SK-N-SH (cell line): ENCODE measurements around the gene LRRN1. TPM values are rescaled to one million over a fixed set of nuclear protein-coding genes. Genes with fewer than 3 reads are reported as not detected.

Source experiments
- CTCF ChIA-PET: fragments of 300-600, 350-600 bp; formaldehyde crosslinking; extraction: SDS; loops from one replicate; lab custom pipeline; 2021; lab: Yijun Ruan, JAX
- POLR2A ChIA-PET: fragments of 350-600 bp; sonication (Branson Sonifier 250); formaldehyde crosslinking; extraction: SDS; loops from one replicate; lab custom pipeline; 2020; ENCODE audit warnings: antibody characterized with exemption, inconsistent platforms; lab: Yijun Ruan, JAX
- DNase-seq: peaks from one replicate; pipeline ENCODE4 v3.0.0; 2012
- H2AFZ ChIP-seq: fragments of 200-600 bp; sonication (generic); 2 replicates; pipeline ENCODE4 v1.8.1; 2016; ENCODE audit warnings: antibody characterized with exemption, mild to moderate bottlenecking, low read depth
- H3F3A ChIP-seq: fragments of 200-600 bp; sonication (generic); replicated peaks from 2 replicates; pipeline ENCODE3; 2016; ENCODE audit warnings: antibody characterized with exemption, mild to moderate bottlenecking; ENCODE audit not compliant: insufficient read depth
- H3K27ac ChIP-seq, 2 experiments: fragments of 200-500 bp in 1 of 2; fragments of 200-600 bp in 1 of 2; sonication (Bioruptor generic) in 1 of 2; sonication (generic), shearing (Covaris generic) in 1 of 2; 2 replicates each; pipeline versions ENCODE4 v1.5.1 to v1.6.1; 2014 to 2016; ENCODE audit warnings: low read depth in 2 of 2, inconsistent platforms in 1 of 2, low read length in 1 of 2, mild to moderate bottlenecking in 1 of 2, mixed read lengths in 1 of 2
- H3K27me3 ChIP-seq: fragments of 200-600 bp; sonication (generic), shearing (Covaris generic); 2 replicates; pipeline ENCODE4 v1.6.1; 2016; ENCODE audit warnings: mixed run types; ENCODE audit not compliant: insufficient read depth
- H3K36me3 ChIP-seq, 2 experiments: fragments of 200-500 bp in 1 of 2; fragments of 200-600 bp in 1 of 2; sonication (Bioruptor generic) in 1 of 2; sonication (generic) in 1 of 2; replicated peaks in 1 of 2; 2 replicates each; pipeline versions ENCODE3 to v1.5.1; 2014 to 2016; ENCODE audit warnings: low read length in 1 of 2, mild to moderate bottlenecking in 1 of 2; ENCODE audit not compliant: insufficient read depth in 2 of 2, control insufficient read depth in 1 of 2
- H3K4me1 ChIP-seq, 2 experiments: fragments of 200-500 bp in 1 of 2; fragments of 200-600 bp in 1 of 2; sonication (Bioruptor generic) in 1 of 2; sonication (generic), shearing (Covaris generic) in 1 of 2; 2 replicates each; pipeline versions ENCODE4 v1.5.1 to v1.6.1; 2014 to 2016; ENCODE audit warnings: low read depth in 1 of 2, low read length in 1 of 2, mixed run types in 1 of 2; ENCODE audit not compliant: insufficient read depth in 2 of 2, control insufficient read depth in 1 of 2
- H3K4me2 ChIP-seq: fragments of 200-600 bp; sonication (generic), shearing (Covaris generic); 2 replicates; pipeline ENCODE4 v1.6.1; 2017; ENCODE audit warnings: mixed run types
- H3K4me3 ChIP-seq, 2 experiments: fragments of 200-500 bp in 1 of 2; fragments of 200-600 bp in 1 of 2; sonication (Bioruptor generic) in 1 of 2; sonication (generic), shearing (Covaris generic) in 1 of 2; 2 replicates each; pipeline versions ENCODE4 v1.5.1 to v1.8.1; 2014 to 2016; ENCODE audit warnings: low read depth in 2 of 2, inconsistent platforms in 1 of 2, low read length in 1 of 2, mild to moderate bottlenecking in 1 of 2, mixed read lengths in 1 of 2, moderate library complexity in 1 of 2
- H3K79me2 ChIP-seq: fragments of 200-600 bp; sonication (generic); 2 replicates; pipeline ENCODE4 v1.8.1; 2017; ENCODE audit warnings: mild to moderate bottlenecking; ENCODE audit not compliant: insufficient read depth
- H3K9ac ChIP-seq: fragments of 200-600 bp; sonication (generic); 2 replicates; pipeline ENCODE4 v1.6.1; 2017; ENCODE audit warnings: mixed run types
- H3K9me2 ChIP-seq: fragments of 200-600 bp; sonication (generic); 2 replicates; pipeline ENCODE4 v1.6.1; 2017; ENCODE audit warnings: mixed run types
- H3K9me3 ChIP-seq: fragments of 200-600 bp; sonication (generic); 2 replicates; pipeline ENCODE4 v1.6.1; 2017; ENCODE audit warnings: mixed run types, mild to moderate bottlenecking, moderate library complexity
- H4K20me1 ChIP-seq: fragments of 200-600 bp; sonication (generic); 2 replicates; pipeline ENCODE4 v1.6.1; 2017; ENCODE audit warnings: mild to moderate bottlenecking, mixed run types; ENCODE audit not compliant: insufficient read depth
- CHD2 ChIP-seq: fragments of 150-350 bp; IDR thresholded peaks from 2 replicates; pipeline ENCODE4 v1.6.1; 2018; ENCODE audit warnings: low read length; ENCODE audit not compliant: partially characterized antibody
- EZH2phosphoT487 ChIP-seq: fragments of 200-600 bp; sonication (generic); IDR thresholded peaks from 2 replicates; pipeline ENCODE4 v1.6.1; 2017; ENCODE audit warnings: low read depth, mixed run types, mild to moderate bottlenecking, antibody characterized with exemption, moderate library complexity, borderline replicate concordance
- FOSL2 ChIP-seq: IDR thresholded peaks from 2 replicates; pipeline ENCODE4 v1.4.0; 2012; ENCODE audit warnings: low read depth, mild to moderate bottlenecking, moderate library complexity, borderline replicate concordance
- FOXM1 ChIP-seq: IDR thresholded peaks from 2 replicates; pipeline ENCODE4 v1.4.0; 2012; ENCODE audit warnings: low read depth, mild to moderate bottlenecking
- GABPA ChIP-seq: IDR thresholded peaks from 2 replicates; pipeline ENCODE4 v1.4.0; 2012; ENCODE audit warnings: low read depth, mild to moderate bottlenecking
- GATA2 ChIP-seq: sonication (generic); formaldehyde crosslinking; IDR thresholded peaks from 2 replicates; pipeline ENCODE4 v1.5.0; 2020; ENCODE audit warnings: mild to moderate bottlenecking, missing genetic modification reagents
- MEF2A ChIP-seq: IDR thresholded peaks from 2 replicates; pipeline ENCODE4 v1.4.0; 2012; ENCODE audit warnings: low read depth, borderline replicate concordance
- MXI1 ChIP-seq: IDR thresholded peaks from 2 replicates; pipeline ENCODE4 v1.6.1; 2012; ENCODE audit warnings: mild to moderate bottlenecking, low read depth, low read length, improper control_type of control experiment
- NFIC ChIP-seq: IDR thresholded peaks from 2 replicates; pipeline ENCODE4 v1.4.0; 2012; ENCODE audit warnings: borderline replicate concordance
- POLR2AphosphoS5 ChIP-seq: IDR thresholded peaks from 2 replicates; pipeline ENCODE4 v1.6.1; 2012; ENCODE audit warnings: low read depth, low read length
- RXRA ChIP-seq: IDR thresholded peaks from 2 replicates; pipeline ENCODE4 v1.4.0; 2012; ENCODE audit warnings: low read depth, mild to moderate bottlenecking, borderline replicate concordance
- TAF1 ChIP-seq: IDR thresholded peaks from 2 replicates; pipeline ENCODE4 v1.6.1; 2012; ENCODE audit warnings: low read depth, mild to moderate bottlenecking, low read length, moderate library complexity, borderline replicate concordance
- YY1 ChIP-seq: IDR thresholded peaks from 2 replicates; pipeline ENCODE4 v1.4.0; 2012; ENCODE audit warnings: low read depth, mild to moderate bottlenecking
- WGBS: methylation state at CpG from one replicate; pipeline ENCODE4 v1.1.6; 2017; ENCODE audit warnings: low lambda C conversion rate; 5-methylcytosine and 5-hydroxymethylcytosine counted together
- polyA plus RNA-seq, 3 experiments: library from polyadenylated mRNA; depleted of rRNA; stranded (reverse); fragments of >200 nt; gene quantifications; 2 replicates each; pipeline ENCODE4 v1.2.3, GENCODE V29; 2012
- TF ChIP-seq, protein P1 (sequence below): fragments of 150-350 bp; IDR thresholded peaks from 2 replicates; pipeline ENCODE4 v1.6.1; 2017; ENCODE audit warnings: antibody characterized with exemption, low read length, low read depth, borderline replicate concordance
- TF ChIP-seq, protein P2 (sequence below): IDR thresholded peaks from 2 replicates; pipeline ENCODE4 v1.4.0; 2012; ENCODE audit warnings: low read depth
- TF ChIP-seq, protein P3 (sequence below): IDR thresholded peaks from 2 replicates; pipeline ENCODE4 v1.4.0; 2012; ENCODE audit warnings: low read depth, borderline replicate concordance
- TF ChIP-seq, protein P4 (sequence below): IDR thresholded peaks from 2 replicates; pipeline ENCODE4; 2012

Gene LRRN1
- 0.03 TPM in 2 replicates for polyA plus RNA-seq (2012; rRNA removed)
- 0.08 and 0.10 TPM in 2 replicates for polyA plus RNA-seq (2012; cell fraction: cytosol; rRNA removed)
- polyA plus RNA-seq (2012; cell fraction: nucleus; rRNA removed) = not detected in 2 replicates

DNA sequence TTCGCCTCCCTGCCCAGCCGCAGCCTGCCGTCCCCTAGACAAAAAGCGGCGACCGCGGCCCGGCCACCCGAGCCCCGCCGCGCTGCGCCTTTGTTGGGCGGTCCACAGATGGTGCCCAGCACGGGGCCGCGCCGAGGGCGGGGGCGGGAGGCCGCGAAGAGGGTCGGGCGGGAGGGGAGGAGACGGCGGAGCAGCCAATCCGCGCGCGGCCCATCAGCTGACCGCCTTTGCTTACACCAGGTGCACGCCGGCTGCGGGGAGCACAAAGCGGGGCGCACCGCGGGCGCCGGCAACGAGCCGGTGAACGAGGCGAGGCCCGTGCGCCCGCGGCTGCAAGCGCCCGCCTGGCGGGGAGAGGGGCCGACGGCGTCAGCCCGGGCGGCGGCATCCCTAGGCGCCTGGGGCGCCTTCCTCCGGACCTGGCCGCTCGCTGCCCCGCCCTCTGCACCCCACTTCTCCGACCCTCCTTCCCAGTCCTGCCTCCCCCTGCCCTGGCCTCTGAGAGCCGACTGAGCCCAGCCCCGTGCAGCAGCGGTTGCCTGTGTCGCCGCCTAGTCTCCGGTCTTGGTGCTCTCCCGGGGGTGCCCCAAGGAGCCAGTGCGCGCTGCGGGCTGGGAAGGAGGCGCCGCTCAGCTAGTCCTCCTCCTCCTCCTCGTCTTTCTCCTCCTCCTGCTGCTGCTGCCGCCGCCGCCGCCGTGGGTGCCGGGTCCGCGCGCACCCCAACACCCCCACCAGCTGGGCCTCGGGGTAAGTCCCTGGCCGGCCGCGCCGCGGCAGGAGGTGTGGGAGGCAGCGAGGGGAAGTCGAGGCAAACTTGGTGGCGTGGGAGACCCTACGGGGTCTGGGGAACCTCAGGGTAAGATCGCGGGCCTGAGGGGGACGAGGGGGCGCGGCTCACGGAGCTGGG is at the start of gene LRRN1:
Gene LRRN1 (plus strand): TSS at position 259 of the 907 bp plus-strand sequence. CDS start 45,211 bp downstream, outside the sequence.
- no peak within 1 kb of the TSS for H3K9ac ChIP-seq
- CTCF ChIA-PET = no interaction called here
- no peaks in the 10 kb centered on the region for H3K27me3 ChIP-seq
- TF ChIP-seq GATA2 (CRISPR knock-in tag) = no peak
- TF ChIP-seq, protein P1, sequence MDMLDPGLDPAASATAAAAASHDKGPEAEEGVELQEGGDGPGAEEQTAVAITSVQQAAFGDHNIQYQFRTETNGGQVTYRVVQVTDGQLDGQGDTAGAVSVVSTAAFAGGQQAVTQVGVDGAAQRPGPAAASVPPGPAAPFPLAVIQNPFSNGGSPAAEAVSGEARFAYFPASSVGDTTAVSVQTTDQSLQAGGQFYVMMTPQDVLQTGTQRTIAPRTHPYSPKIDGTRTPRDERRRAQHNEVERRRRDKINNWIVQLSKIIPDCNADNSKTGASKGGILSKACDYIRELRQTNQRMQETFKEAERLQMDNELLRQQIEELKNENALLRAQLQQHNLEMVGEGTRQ = no peak
- TF ChIP-seq EZH2phosphoT487 = no peak
- TF ChIP-seq MEF2A = no peak
- no peaks in the 10 kb centered on the region for H3F3A ChIP-seq
- no peaks in the 10 kb centered on the region for H3K9me3 ChIP-seq
- peaks cover 0 to 2% of the 10 kb centered on the region in 2 experiments; a peak in 1 of 4 replicates for H3K4me1 ChIP-seq
- DNase-seq = peak; percentile 95
- H3K9me2 ChIP-seq = no peaks in the 10 kb centered on the region
- no peak within 1 kb of the TSS for H3K4me2 ChIP-seq
- peak within 1 kb of the TSS in 1 of 2 experiments; percentile 62; a peak in 1 of 4 replicates for H3K27ac ChIP-seq
- no peaks in the 10 kb centered on the region for H3K36me3 ChIP-seq
- H4K20me1 ChIP-seq = no peaks in the 10 kb centered on the region
- 6% methylated on average over 16 of the region's 102 CpGs for WGBS
- H3K4me3 ChIP-seq = peak within 1 kb of the TSS in 1 of 2 experiments; percentile 54; a peak in 2 of 4 replicates
- POLR2A ChIA-PET = no interaction called here
- no peaks in the 10 kb centered on the region for H3K79me2 ChIP-seq
- H2AFZ ChIP-seq = no peak within 1 kb of the TSS

DNA sequence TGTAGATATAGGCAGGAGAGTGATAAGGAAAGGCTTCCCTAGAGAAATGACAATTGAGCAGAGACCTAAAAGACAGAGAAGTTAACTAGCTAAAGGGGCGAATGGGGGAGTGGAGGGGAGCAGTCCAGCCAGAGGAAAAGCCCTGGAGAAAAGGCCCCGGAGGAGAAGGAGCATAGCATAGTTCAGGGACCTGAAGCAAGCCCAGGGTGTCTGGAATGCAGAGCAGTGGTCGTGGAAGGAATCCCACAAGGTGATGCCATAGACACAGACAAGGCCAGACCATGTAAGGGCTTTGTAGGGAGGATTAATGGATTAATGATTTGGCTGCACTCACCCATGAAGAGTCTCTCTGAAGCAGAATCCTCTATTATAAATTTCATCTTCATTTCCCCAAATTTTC is 45.8 kb upstream of the LRRN1 start:
- H3K9me2 ChIP-seq = no peaks in the 10 kb centered on the region
- no peaks in the 10 kb centered on the region for H3F3A ChIP-seq
- no peak overlapping the region for H3K27ac ChIP-seq
- H3K79me2 ChIP-seq = no peaks in the 10 kb centered on the region
- H3K9me3 ChIP-seq = no peaks in the 10 kb centered on the region
- 12% methylated on average over 3 of the region's 3 CpGs for WGBS
- H3K4me2 ChIP-seq = no peak overlapping the region
- no peak overlapping the region for H3K4me3 ChIP-seq
- H4K20me1 ChIP-seq = no peaks in the 10 kb centered on the region
- no peak overlapping the region for H2AFZ ChIP-seq
- CTCF ChIA-PET = no interaction called here
- DNase-seq = no peak
- H3K27me3 ChIP-seq = no peaks in the 10 kb centered on the region
- no peaks in the 10 kb centered on the region for H3K4me1 ChIP-seq
- H3K9ac ChIP-seq = no peak overlapping the region
- H3K36me3 ChIP-seq = no peaks in the 10 kb centered on the region
- no peak for TF ChIP-seq YY1
- TF ChIP-seq, protein P2, sequence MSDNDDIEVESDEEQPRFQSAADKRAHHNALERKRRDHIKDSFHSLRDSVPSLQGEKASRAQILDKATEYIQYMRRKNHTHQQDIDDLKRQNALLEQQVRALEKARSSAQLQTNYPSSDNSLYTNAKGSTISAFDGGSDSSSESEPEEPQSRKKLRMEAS = no peak
- TF ChIP-seq FOSL2 = no peak
- no peak for TF ChIP-seq RXRA
- no peak for TF ChIP-seq MXI1
- no peak for TF ChIP-seq FOXM1
- TF ChIP-seq, protein P3, sequence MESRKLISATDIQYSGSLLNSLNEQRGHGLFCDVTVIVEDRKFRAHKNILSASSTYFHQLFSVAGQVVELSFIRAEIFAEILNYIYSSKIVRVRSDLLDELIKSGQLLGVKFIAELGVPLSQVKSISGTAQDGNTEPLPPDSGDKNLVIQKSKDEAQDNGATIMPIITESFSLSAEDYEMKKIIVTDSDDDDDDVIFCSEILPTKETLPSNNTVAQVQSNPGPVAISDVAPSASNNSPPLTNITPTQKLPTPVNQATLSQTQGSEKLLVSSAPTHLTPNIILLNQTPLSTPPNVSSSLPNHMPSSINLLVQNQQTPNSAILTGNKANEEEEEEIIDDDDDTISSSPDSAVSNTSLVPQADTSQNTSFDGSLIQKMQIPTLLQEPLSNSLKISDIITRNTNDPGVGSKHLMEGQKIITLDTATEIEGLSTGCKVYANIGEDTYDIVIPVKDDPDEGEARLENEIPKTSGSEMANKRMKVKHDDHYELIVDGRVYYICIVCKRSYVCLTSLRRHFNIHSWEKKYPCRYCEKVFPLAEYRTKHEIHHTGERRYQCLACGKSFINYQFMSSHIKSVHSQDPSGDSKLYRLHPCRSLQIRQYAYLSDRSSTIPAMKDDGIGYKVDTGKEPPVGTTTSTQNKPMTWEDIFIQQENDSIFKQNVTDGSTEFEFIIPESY = no peak
- no peak for TF ChIP-seq POLR2AphosphoS5
- TF ChIP-seq, protein P4, sequence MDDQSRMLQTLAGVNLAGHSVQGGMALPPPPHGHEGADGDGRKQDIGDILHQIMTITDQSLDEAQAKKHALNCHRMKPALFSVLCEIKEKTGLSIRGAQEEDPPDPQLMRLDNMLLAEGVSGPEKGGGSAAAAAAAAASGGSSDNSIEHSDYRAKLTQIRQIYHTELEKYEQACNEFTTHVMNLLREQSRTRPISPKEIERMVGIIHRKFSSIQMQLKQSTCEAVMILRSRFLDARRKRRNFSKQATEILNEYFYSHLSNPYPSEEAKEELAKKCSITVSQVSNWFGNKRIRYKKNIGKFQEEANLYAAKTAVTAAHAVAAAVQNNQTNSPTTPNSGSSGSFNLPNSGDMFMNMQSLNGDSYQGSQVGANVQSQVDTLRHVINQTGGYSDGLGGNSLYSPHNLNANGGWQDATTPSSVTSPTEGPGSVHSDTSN = no peak
- TF ChIP-seq CHD2 = no peak
- TF ChIP-seq TAF1 = no peak
- TF ChIP-seq NFIC = no peak
- no peak for TF ChIP-seq MEF2A
- TF ChIP-seq GABPA = no peak
- POLR2A ChIA-PET = no interaction called here
